H1 (cell line): Measurements from ENCODE around the gene AGFG2. TPM values are rescaled to one million over a fixed set of nuclear protein-coding genes. Genes with fewer than 3 reads are reported as not detected.

Experiments
- CBX5 ChIP-seq: fragments of 300-800, 300-1000 bp; sonication (generic); IDR thresholded peaks from 2 replicates; pipeline ENCODE4 v1.7.1; 2016; ENCODE audit warnings: antibody characterized with exemption, low read length, low read depth
- CEBPB ChIP-seq: IDR thresholded peaks from 2 replicates; pipeline ENCODE4 v1.6.1; 2012; ENCODE audit warnings: low read depth, low read length
- MAFK ChIP-seq: IDR thresholded peaks from 2 replicates; pipeline ENCODE4 v1.6.1; 2012; ENCODE audit warnings: low read depth, mild to moderate bottlenecking, improper control_type of control experiment, low read length
- NRF1 ChIP-seq: IDR thresholded peaks from 2 replicates; pipeline ENCODE4 v1.6.1; 2011; ENCODE audit warnings: mild to moderate bottlenecking, low read depth, low read length, improper control_type of control experiment
- SAP30 ChIP-seq: fragments of 300-600 bp; sonication (generic); IDR thresholded peaks from 2 replicates; pipeline ENCODE4 v1.7.1; 2012; ENCODE audit warnings: low read length, moderate library complexity, mild to moderate bottlenecking, inconsistent platforms; ENCODE audit not compliant: insufficient read depth, insufficient replicate concordance
- SUZ12 ChIP-seq: fragments of 200-600 bp; sonication (generic); IDR thresholded peaks from 2 replicates; pipeline ENCODE4 v1.6.1; 2012; ENCODE audit warnings: mild to moderate bottlenecking, inconsistent platforms, low read length, moderate library complexity, mixed read lengths
- polyA plus RNA-seq, 7 experiments: library from polyadenylated mRNA; depleted of rRNA in 3 of 7; stranded (reverse) in 5 of 7; unstranded in 2 of 7; fragments of >200 nt in 5 of 7; fragments of 200-250 nt in 2 of 7; gene quantifications; 1 replicate in 5 of 7; 2 replicates in 1 of 7; 4 replicates in 1 of 7; pipeline versions ENCODE4 v1.2.1 to v1.2.3, GENCODE V29; 2011 to 2013; ENCODE audit warnings: missing spikeins in 2 of 7, mixed read lengths in 2 of 7
- total RNA-seq: library from RNA; stranded (reverse); fragmentation: NEBNext Ultra II Directional; extraction: Animal tissue kit (Norgen Biotek cat#: 25700); gene quantifications from 2 replicates; pipeline ENCODE4 v1.2.1, GENCODE V29; 2021
- TF ChIP-seq, protein P1 (sequence below): fragments of 300-600 bp; sonication (generic); IDR thresholded peaks from 2 replicates; pipeline ENCODE4 v1.7.1; 2012; ENCODE audit warnings: low read length, moderate library complexity, mild to moderate bottlenecking, inconsistent platforms; ENCODE audit not compliant: insufficient replicate concordance
- TF ChIP-seq, protein P2 (sequence below): IDR thresholded peaks from 2 replicates; pipeline ENCODE4 v1.6.1; 2011; ENCODE audit warnings: low read length, improper control_type of control experiment

Gene AGFG2
- total and polyA plus RNA-seq, 2 of the 8 experiments (the other 6 are each of a cell fraction or from before 2014, with no cell fraction given), result 7.6 to 11.2 TPM

DNA sequence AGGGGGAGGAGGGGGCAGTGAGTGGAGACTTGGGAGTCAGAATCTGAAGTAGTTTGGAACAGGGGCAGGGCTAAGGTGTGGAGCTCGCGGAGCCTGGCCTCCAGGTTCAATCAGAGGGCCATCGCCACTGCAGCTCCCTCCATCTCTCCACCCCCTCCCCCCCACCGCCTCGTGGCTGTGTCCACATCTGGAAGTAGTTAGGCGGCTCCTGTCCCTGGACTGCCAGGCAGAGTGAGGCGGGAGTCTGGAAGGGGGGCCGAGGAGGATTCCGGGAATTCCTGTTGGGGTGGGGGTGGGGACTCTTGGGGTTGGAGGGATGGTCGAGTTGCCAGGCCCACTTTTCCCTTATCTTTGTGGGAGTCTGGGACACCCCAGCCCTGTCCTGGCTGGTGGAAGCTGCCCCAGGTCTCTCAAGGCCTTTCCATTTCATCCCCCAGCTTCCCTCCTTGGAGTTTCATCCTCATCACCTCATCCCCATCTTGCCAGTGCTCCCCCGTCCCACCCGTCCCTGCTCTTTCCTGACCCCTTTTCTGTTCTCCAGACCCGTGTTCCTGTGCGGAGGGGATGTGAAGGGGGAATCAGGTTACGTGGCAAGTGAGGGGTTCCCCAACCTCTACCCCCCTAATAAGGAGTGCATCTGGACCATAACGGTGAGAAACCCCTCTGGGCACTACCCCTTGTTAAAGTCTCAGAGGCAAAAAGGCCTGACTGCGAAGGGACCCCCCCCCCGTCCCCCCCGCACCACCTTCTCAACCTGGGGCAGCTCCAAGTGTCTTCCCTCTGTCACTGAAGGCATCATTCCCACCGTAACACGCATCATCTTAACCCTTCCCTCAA, 64.1 kb downstream of the AGFG2 start (continued):
- TF ChIP-seq, protein P1, sequence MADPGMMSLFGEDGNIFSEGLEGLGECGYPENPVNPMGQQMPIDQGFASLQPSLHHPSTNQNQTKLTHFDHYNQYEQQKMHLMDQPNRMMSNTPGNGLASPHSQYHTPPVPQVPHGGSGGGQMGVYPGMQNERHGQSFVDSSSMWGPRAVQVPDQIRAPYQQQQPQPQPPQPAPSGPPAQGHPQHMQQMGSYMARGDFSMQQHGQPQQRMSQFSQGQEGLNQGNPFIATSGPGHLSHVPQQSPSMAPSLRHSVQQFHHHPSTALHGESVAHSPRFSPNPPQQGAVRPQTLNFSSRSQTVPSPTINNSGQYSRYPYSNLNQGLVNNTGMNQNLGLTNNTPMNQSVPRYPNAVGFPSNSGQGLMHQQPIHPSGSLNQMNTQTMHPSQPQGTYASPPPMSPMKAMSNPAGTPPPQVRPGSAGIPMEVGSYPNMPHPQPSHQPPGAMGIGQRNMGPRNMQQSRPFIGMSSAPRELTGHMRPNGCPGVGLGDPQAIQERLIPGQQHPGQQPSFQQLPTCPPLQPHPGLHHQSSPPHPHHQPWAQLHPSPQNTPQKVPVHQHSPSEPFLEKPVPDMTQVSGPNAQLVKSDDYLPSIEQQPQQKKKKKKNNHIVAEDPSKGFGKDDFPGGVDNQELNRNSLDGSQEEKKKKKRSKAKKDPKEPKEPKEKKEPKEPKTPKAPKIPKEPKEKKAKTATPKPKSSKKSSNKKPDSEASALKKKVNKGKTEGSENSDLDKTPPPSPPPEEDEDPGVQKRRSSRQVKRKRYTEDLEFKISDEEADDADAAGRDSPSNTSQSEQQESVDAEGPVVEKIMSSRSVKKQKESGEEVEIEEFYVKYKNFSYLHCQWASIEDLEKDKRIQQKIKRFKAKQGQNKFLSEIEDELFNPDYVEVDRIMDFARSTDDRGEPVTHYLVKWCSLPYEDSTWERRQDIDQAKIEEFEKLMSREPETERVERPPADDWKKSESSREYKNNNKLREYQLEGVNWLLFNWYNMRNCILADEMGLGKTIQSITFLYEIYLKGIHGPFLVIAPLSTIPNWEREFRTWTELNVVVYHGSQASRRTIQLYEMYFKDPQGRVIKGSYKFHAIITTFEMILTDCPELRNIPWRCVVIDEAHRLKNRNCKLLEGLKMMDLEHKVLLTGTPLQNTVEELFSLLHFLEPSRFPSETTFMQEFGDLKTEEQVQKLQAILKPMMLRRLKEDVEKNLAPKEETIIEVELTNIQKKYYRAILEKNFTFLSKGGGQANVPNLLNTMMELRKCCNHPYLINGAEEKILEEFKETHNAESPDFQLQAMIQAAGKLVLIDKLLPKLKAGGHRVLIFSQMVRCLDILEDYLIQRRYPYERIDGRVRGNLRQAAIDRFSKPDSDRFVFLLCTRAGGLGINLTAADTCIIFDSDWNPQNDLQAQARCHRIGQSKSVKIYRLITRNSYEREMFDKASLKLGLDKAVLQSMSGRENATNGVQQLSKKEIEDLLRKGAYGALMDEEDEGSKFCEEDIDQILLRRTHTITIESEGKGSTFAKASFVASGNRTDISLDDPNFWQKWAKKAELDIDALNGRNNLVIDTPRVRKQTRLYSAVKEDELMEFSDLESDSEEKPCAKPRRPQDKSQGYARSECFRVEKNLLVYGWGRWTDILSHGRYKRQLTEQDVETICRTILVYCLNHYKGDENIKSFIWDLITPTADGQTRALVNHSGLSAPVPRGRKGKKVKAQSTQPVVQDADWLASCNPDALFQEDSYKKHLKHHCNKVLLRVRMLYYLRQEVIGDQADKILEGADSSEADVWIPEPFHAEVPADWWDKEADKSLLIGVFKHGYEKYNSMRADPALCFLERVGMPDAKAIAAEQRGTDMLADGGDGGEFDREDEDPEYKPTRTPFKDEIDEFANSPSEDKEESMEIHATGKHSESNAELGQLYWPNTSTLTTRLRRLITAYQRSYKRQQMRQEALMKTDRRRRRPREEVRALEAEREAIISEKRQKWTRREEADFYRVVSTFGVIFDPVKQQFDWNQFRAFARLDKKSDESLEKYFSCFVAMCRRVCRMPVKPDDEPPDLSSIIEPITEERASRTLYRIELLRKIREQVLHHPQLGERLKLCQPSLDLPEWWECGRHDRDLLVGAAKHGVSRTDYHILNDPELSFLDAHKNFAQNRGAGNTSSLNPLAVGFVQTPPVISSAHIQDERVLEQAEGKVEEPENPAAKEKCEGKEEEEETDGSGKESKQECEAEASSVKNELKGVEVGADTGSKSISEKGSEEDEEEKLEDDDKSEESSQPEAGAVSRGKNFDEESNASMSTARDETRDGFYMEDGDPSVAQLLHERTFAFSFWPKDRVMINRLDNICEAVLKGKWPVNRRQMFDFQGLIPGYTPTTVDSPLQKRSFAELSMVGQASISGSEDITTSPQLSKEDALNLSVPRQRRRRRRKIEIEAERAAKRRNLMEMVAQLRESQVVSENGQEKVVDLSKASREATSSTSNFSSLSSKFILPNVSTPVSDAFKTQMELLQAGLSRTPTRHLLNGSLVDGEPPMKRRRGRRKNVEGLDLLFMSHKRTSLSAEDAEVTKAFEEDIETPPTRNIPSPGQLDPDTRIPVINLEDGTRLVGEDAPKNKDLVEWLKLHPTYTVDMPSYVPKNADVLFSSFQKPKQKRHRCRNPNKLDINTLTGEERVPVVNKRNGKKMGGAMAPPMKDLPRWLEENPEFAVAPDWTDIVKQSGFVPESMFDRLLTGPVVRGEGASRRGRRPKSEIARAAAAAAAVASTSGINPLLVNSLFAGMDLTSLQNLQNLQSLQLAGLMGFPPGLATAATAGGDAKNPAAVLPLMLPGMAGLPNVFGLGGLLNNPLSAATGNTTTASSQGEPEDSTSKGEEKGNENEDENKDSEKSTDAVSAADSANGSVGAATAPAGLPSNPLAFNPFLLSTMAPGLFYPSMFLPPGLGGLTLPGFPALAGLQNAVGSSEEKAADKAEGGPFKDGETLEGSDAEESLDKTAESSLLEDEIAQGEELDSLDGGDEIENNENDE, result no peak
- no peak for TF ChIP-seq CBX5
- no peak for TF ChIP-seq CEBPB
- no peak for TF ChIP-seq MAFK
- no peak for TF ChIP-seq SUZ12
- no peak for TF ChIP-seq SAP30
- TF ChIP-seq, protein P2, sequence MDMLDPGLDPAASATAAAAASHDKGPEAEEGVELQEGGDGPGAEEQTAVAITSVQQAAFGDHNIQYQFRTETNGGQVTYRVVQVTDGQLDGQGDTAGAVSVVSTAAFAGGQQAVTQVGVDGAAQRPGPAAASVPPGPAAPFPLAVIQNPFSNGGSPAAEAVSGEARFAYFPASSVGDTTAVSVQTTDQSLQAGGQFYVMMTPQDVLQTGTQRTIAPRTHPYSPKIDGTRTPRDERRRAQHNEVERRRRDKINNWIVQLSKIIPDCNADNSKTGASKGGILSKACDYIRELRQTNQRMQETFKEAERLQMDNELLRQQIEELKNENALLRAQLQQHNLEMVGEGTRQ, result no peak
- TF ChIP-seq NRF1, result no peak
